Keratinocyte (primary cell): ENCODE data around the gene SLC22A8.

Experiments
- CTCF ChIP-seq, 3 experiments: IDR thresholded peaks in 1 of 3; conservative IDR thresholded peaks in 1 of 3; optimal IDR thresholded peaks in 1 of 3; 2 replicates in 2 of 3; 3 replicates in 1 of 3; pipeline versions ENCODE3 to v1.5.1; 2011; ENCODE audit warnings: low read length in 3 of 3, mild to moderate bottlenecking in 3 of 3, moderate library complexity in 2 of 3, control low read depth in 1 of 3, inconsistent platforms in 1 of 3; ENCODE audit not compliant: insufficient read depth in 2 of 3; ENCODE audit errors: extremely low read depth in 1 of 3
- EZH2 ChIP-seq: IDR thresholded peaks from one replicate; pipeline ENCODE4 v1.6.1; 2012; ENCODE audit warnings: inconsistent platforms, mild to moderate bottlenecking, low read length, moderate library complexity

GRCh38 chr11:62981743-62982142, 33.9 kb downstream of the SLC22A8 start:
- TF ChIP-seq CTCF (optimal IDR thresholded peaks at IDR 0.05 in 1 of 3, IDR thresholded peaks at IDR 0.05 in 1 of 3, conservative IDR thresholded peaks at IDR 0.05 in 1 of 3; ENCODE audit: extremely low read depth in 1 of 3, insufficient read depth in 2 of 3, low read length in 3 of 3): peak in 1 of 3 experiments; percentile 25
- no peak for TF ChIP-seq EZH2
